Stimulated activated CD4-positive, alpha-beta T cell treated with anti-CD3 and anti-CD28 coated beads, Interleukin-1b, Interleukin-23, amount 100 ng/mL, for 24 hours (primary cell): ENCODE data around the gene CST11.

Source experiments
- DNase-seq, 4 experiments: peaks; one replicate each; pipeline ENCODE4 v3.0.0-alpha.2; 2020; ENCODE audit warnings: low read depth in 4 of 4, low spot score in 1 of 4

The CST11 gene

DNA sequence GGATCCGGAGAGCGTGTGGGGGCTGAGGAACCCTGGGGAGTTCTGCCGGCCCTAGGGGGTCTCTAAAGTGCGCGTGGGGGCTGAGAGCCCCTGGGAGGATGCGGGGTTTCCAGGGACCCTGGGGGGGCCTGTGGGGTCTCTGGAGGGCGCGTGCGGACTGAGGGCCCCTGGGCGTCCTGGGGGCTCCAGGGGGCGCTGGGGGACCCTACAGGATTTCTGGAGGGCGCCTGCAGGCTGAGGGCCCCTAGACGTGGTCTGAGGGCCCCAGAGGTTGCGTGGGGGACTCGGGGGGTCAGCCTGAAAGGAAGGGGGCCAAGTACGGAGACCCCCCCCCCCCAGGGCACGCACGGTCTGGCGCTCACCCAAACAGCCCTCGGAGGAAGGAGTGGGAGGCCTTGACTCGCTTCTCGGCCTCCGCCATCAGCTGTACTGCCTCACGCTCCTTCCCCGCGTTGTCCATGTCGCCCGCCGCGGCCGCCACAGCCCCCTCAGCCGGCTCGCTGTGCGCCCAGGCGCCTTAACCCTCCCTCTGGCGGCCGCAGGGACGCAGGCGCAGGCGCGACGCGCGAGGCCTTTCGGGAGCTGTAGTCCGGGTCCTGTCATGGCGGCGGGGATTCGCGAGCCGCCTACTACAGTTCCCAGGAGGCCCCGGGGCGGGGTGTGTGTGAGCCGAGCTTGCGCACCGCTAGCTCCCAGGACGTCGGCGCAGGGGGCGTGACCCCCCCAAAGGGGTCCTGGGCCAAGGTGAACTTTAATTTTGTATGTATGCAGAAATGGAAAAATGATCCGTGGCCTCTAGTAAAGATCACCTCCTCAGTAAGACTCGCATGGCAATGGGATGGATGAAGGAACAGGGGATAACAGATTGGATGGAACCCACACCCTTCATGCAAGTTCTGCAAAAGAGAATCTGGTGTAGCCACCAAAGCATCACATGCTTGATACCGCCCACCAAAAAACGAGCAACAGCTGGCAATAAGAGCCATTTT lies 31.4 kb downstream of the CST11 start, which contains the start of gene NAPB:
TSS of gene NAPB (minus strand) at position 546 of the 989 bp plus-strand sequence. CDS start at position 460, 86 bp downstream.
- peak; percentile 88 to 92 (median 91) for DNase-seq

DNA sequence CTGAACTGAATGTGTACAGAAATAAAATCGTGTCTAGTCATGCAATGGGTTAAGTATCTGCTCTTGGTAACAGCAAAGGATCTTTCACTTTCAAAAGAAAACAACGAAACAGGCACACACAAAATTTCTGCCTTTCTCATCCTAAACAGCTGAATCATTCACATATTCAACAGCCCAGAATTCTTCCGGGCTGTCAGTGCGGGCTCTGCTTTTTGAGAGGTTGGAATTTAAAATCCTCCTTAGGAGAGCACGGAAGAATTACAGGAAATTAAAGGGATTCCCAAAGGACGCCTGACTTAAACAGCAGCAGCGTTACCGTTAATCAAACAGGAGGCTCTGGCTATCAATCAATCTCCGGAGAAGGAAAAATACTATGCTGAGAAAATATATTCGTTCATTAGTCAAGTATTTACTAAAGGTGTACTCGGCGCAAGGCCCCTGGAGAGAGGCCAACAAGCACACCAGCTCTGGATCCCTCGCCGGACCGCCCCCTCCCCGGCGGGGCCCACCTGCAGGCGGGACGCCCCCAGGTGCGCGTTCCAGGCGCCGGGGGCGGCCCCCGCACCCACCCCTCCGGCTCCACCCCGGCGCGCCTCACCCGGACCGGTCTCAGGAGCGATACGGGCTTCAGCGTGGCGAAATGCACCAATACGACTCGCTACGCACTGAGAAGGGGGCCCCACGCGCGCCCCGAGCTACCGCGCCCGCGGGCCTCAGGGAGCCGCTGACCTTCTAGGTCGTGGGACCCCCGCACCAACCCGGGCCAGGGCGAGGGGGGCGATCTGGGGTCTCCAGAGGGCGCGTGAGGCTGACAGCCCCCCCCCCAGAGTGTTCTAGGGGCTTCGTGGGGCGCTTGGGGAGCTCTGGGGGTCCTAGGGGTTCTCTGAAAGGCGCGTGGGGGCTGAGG lies 32.4 kb downstream of the CST11 start:
- DNase-seq, result peak in 3 of 4 experiments; percentile 25 to 42 (median 38)

DNA sequence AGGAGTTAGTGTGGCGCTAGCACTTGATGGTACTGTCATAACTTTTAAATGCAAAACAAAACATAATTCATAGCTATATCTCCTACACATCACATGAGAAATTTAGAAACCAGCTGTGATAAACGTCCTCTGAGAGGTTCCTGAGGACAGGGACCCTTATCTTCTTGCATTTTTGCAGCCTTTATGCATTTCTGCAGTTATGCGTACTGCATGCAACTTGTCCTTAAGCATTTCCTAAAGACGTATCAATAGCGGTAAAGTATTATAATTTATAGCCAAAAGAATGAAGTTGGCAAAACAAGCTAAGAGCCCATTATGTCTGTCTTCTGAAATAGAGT lies 33.0 kb downstream of the CST11 start:
- no peak for DNase-seq

DNA sequence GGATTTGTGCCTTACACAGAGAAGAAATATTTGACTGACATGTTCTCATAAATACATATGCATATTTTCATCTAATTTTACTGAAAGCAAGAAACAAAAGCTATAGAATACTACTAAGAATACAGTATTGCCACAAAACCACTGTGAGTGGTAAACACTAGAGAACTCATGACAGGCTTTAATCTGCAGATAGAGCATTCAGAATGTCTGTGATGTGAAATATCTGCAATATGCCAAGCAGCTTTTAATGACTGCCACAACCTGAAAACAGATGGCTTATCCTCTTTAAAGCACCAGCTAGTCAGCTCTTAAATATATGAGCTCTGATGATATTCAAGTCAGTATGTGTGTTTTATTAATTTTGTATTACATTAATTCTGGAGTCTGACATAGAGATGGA lies 34.8 kb downstream of the CST11 start:
- DNase-seq, result no peak

DNA sequence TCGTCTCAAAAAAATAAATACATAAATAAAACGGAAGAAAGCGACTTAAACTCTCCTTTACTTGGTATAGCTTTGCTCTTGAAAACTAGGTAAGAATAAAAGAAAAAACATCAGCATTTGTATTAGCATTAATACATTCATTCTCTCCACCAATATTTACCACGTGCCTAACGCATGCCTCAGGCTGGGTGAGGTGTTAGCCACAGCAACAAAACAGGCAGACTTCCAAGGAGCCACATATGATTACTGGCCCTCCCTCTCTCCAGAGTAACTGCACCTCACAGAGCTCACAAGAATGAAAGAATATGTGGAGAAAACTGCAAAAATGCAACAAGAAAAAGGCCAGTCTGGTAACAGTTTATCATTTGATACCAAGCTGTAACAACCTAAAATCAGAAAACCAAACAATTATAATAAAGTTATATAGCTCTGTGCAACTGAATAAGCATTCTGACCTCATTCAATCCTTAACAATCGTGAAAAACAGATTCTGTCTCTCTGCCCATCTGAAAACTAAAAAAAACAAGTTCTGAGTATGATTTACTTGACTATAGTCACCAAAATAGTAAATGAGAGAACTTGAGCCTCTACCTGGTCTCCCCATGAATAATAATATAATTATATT lies 36.6 kb downstream of the CST11 start:
- no peak for DNase-seq

DNA sequence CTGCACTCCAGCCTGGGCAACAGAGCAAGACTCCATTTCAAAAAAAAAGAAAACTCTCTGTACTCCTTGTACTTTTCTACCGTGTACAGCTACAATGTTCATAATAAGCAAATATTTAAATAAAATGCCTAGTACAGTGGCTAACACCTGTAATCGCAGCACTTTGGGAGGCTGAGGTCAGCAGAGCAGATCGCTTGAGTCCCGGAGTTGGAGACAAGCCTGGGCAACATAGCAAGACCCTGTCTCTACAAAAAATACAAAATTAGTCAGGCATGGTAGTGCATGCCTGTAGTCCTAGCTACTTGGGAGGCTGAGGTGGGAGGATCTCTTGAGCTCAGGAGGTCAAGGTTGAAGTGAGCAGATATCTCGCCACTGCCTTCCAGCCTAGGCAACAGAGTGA lies 37.1 kb downstream of the CST11 start:
- DNase-seq, result no peak

DNA sequence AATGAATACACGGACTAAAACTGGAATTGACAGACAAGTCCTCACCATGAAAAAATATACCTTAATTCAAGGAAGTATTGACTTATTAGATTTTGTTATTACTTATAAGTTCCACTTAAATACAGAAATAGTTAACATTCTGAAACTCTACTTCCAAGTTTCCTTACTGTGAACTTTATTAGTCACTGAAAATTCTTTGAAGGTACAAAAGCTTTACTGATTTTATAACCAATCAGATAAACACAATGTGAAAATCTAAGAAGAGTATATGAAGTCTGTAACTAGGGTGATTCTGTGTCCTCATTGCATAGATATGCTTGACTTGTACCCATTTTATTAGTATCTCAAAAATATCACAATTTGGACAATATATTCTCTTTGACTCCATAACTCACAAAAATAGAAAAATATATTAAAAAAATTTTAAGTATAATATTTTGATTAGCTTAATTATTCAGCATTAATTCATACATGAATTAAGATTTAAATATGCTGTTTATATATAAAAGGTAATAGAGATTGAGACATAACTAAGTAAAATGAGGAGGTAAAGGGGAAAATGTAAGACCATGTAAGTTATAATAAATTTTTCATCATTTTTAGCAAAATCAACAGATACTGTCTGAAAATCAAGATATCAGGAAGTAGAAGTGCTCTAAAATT lies 38.0 kb downstream of the CST11 start:
- no peak for DNase-seq

DNA sequence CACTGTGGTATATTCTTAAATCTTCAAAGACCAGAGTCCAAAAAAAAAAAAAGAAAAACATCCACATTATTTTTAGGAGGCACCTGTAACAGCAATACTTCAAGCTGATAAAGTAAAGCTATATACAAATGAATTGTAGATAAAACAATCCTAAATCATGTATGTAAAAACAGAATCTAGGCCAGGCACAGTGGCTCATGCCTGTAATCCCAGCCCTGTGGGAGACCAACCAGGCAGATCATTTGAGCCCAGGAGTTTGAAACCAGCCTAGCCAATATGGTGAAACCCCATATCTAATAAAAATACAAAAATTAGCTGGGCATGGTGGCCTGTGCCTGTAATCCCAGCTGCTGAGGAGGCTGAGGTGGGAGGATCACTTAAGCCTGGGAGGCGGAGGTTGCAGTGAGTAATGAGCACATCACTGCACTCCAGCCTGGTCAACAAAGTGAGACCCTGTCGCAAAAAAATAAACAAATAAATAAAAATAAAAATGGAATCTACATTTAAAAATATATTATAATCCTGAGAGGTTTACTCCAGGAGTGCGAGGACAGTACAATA lies 38.7 kb downstream of the CST11 start:
- no peak for DNase-seq

DNA sequence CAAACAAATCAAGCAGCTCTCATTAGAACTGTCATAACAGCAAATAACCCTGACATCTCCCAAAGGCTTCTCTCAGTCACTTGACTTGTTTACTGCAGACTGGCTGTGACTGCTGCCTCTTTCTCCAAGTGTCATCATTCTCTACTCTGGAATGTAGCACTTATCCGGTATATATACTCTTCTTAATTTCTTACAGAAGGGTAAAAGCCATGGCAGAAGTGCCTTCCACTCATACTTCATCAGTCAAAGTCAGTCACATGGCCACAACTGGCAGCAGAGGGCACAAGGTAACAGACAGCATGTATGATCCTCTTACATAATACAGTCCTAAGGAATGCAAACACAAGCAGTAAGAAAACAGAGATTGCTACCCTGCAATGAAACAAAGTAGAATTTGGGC lies 40.6 kb downstream of the CST11 start:
- no peak for DNase-seq

DNA sequence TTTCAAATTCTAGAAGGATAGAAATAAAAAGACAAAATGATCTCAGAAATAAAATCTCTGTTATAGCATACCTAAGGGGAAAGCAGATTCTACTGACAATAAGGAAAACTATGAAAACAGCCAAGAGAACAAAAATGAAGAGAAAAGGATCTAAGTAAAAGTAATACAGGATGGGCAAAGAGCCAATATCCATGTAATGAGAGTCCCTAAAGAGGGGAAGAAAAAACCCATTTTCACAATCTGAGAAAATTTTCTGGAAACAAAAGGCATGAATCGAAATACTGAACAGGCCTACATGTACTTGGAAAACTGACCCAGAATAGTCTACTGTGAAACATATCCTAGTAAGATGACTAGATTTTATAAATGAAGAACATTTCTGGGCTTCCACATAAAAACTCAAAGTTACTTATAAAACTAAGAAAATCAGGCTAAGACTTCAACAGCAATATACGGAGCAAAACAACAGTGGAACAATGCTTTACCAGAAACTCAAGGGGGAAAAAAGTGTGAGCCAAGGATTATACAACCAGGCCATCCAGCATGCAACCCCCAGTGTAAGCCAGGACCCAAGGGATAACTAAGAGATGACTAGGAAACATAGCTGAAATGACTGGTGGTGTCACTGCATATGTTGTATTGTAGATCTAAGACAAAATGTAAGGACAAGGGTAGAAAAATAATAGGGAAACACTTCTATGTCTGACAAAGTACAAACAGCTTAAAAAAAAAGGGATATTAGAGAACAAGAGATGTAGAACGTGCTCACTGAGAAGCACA lies 41.6 kb downstream of the CST11 start:
- no peak for DNase-seq

DNA sequence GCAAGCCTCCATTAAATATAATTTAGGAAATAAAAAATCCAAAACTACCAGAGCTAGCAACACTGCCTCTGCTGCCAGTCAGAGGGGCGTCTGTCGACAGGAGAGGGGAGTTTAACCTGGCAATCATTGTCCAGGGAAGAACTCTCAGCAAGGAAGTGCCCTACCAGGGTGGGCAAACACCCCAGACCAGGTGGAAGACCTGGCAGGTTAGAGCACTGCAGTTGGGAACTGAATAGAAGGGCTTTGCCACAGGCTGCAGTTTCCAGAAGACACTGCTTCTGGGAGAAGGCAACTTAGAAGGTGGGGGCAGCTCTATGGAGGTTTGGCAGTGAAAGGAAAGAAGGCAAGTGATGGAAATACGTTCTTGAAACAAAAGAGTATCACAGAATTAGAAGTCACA lies 42.9 kb downstream of the CST11 start:
- DNase-seq, result no peak

DNA sequence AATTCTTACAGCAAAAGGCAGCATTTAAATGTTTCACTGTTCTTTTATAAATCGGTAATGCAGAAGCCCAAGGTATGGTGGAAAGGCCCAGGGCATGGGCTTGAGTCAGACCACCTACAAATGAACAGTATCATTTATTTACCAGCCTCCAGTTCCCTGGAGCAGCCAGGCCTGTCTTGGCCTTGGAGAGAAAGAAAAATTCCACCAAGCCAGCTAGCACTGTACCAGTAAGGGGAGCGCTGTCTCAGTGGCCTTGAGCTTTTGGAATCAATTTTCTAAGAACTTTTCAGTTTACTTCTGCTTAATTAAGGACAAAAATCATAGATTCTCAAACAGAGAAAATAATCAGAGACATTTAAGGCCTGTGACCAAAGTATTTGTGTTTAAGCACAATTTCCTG lies 43.7 kb downstream of the CST11 start:
- DNase-seq, result no peak

DNA sequence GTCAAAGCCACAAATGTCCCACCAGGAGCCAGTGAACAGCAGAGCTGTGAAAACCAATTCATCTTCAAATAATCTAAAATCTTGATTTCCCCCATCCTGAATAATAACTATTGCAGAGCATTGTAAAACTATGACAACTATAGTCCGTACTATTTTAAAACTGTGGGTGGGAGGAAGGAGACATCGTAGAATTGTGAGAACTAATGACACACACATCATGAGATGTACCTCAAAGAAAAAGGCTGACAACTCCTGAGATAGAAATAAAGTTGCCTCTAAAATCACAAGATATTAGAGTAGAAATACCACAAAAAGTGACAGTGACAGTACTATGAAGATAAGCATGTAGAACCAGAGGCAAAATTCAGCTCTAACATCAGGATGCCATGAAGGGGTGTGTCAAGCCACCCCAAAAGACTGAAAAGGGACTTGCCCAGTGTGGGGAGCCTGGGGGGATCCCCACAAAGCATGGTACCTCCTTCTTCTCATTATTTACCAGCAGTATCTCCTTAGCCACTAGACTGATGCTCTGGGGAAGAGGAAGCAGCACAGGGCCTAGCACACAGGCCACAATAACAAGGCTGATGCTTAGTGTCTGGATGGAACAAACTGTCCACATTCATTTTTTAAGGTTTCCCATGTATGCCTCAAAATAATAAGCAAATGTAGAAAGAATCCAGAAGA lies 44.8 kb downstream of the CST11 start:
- no peak for DNase-seq

DNA sequence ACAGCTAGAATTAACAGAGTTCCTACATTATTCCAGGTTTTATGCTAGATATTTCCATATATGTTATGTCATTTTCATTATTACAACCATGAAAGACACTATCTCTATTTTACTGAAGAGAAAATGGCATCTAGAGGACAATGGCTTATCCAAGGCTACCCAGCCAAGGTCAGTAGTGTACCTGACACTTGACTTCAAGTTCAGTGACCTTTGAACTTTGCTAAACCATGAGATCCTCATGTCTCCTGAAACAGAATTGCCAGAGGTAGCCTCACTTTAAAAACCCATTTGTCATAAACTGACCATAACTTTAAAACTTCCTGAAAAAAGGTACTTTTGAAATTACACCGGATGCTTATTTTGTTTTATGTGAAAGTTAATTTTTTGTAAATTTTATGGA lies 45.8 kb downstream of the CST11 start:
- no peak for DNase-seq

DNA sequence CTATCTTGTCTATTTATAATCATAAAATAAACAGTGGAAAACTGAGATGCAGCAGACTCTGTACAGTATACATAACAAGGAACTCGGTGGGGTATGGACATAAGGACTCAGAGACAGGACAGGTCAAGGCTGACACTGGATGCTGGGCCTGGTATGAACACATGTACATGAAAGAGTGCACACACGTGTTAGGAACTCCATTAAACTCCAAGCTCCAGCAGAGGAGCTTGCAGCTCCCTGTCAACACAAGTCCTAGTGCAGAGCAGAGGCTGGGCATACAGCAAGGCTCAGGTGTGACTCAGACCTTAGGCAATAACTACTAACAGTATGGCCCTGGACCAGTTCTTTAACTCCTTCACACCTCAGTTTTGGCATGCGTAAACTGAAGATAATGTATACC lies 48.5 kb downstream of the CST11 start:
- no peak for DNase-seq

DNA sequence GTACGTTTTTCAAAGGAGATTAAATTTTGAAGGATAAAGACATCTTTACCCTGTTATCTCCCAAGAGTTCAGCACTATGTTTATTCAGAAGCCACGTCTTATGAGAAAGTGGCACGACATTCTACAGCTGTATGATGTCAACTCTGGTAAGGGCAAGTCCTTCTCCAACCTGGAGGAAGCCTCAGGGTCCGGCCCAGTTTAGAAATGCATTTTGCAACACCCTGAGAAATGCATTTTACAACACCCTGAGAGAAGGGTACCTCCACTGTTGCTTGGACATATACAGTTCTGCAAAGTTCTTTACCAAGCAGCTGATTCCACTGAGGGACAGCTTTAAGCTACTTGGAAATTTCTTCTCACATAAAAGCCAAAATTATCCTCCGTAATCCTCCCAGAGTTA lies 48.9 kb downstream of the CST11 start:
- no peak for DNase-seq

DNA sequence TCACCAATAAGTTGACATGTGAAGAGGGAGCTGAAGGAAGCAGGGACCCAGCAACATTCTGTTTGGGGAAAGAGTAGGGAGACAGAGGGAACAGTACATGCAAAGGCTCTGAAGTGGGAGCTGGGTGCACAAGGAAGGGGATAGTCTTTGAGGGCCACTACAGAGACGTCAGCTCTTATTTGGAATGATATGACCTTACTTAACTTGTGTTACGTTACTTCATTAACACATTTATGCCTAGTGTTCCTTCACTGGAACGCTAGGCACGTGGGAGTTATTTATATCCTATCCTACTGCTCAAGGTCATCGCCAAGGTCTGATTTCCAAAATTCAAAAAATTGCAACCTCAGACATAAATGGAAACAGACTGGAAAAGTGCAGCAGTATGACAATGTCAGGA lies 51.6 kb downstream of the CST11 start:
- DNase-seq, result no peak
